Fibroblast of the conjunctiva (primary cell): ENCODE data around the gene GAREM1.
"Not testable (repeated sequence)": the region's sequence is repeated elsewhere in the genome, so short reads cannot be mapped to it uniquely, and the experiment has no call there.

Experiments
- DNase-seq: peaks from one replicate; pipeline ENCODE4 v3.0.0-alpha.2; 2010; ENCODE audit warnings: low read depth

The GAREM1 gene

DNA sequence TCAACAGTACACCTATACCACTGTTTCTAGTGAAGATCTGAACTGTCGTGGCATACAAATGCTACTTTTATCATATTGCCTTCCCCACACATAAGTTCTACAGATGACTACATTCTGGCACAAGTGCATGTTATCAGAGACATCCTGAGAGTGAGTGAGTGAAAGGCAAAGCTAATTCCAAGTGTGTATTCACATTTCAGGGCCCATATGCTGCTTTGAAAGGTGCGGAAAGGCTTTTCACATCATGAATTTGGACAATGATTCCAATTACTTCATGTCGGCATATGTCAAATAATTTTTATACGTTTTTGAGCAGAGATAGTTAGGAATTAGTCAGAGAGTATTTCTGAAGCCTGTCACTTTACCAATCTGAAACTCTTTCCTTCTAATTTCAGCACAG, 101.7 kb downstream of the GAREM1 start:
- no peak for DNase-seq

DNA sequence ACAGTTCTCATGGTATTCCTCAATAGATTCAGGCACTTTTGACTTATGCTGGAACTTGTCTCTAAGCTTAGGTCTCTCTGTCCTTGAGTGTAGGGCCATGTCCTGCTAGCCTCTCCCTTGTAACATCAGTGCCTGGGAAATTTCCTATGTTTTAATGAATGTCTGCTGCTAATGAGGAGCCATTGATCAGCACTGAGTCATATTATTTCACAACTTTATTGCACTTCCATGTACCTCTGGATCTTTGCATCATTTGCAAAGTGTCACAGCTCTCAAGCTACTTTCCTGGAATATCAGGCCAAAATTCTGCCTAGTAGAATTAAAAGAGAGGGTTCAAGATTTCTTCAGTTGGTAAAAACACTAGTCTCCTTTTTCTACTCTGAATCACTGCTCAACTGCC, 102.5 kb downstream of the GAREM1 start:
- DNase-seq, result no peak

DNA sequence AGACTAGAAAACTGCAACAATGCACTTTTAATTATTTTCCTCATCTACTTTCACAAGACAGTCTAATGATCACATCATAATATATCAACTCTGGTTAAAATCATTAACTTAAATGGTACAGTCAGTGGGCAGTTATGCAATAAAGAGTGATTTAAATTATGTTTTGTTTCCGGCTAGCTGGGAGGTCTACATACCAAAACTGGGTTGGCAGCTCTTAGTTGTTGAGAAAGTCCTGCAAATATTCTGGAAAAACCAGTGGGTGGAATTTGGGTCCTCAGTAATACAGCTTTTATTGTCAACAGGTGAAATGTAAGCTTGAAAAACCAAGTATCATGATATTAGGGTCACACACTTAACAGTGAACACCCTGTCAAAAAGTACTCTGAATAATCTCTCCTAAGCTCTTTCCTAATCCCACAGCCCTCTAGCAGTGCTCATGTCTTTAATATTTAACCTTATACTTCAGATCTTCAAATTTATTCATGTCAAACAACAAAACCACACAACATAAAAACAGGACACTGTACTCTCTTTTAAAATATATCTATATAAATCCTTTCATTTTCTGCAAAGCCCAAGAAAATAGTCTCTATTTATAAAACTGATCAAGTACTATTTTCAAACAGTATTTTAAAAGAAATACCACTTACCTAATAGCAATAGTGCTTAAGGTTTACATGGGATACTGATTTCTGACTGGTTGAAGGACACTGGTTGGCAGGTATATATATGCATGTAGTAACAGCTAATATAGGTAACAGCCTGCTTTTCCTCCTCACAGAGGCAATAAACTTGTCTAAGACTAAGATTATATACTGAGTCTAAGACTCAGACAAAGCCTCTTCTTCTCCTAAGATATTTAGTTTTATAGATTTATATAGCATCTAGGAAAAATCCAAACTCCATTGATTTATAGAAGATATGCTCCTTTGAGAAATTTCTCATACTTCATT, 103.8 kb downstream of the GAREM1 start:
- no peak for DNase-seq

DNA sequence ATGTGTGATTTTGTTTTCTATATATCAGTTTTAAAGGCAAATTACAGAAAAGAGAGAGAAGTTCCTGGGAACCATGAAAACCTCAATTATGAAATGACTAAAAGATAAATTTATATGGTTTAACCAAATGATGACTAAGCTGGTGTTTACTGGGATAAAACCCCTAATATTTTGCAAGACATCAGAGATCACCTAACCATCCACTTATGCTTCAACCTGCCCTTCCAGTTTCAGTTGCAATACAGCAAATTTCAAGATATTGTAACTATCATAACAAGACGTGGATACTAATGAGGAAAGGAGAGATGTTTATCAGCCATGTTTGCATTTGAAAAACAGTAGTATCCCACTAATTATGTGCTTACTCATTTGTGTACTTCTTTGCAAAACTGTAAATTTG, 108.2 kb downstream of the GAREM1 start:
- no peak for DNase-seq

DNA sequence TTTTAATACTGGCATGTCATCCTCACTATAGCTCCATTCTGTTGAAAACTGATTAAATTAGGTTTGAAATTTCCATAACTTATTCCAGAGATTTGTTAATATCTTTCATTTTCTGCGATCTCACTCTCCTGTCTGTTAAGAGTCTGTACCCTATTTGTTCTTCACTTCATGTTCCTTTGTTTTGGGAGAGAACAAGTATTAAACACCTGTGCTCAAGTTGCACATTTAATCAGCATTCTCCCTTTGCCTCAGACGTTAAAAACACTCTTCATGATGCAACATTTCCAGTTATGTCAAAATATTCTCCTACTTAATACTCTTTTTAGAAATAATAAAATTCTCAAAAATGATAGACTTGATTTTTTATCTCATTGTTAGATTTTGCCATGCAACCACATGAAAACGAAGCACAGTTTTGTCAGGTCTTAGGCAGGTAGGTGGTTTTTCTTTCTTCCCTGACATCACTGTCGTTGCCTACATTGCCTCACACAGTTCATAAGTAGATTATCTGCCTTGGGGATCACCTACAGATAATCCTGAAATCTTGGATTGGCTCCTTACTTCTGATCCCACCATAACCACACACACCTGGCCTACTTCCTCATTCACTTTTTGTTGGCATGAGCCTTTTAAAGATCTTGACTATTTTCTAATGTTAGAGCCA, 109.9 kb downstream of the GAREM1 start:
- no peak for DNase-seq

DNA sequence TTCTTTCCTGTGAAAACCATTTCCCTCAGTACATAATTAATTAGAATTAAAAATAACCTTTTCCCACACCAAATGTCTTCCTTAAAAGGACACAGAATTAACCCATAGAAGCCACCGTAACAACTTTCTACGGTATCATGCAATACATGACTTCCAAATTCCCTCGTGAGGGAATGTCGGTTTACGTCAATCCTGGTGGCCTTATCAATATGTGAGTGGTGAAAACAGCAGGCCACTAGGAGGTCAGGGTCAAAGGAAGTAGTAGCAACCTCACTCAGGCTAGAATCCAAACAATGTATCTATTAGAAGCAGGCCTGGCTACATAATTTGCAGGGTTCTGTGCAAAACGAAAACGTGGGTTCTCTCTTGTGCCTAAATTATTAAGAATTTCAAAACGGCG, 112.2 kb downstream of the GAREM1 start:
- DNase-seq, result no peak

DNA sequence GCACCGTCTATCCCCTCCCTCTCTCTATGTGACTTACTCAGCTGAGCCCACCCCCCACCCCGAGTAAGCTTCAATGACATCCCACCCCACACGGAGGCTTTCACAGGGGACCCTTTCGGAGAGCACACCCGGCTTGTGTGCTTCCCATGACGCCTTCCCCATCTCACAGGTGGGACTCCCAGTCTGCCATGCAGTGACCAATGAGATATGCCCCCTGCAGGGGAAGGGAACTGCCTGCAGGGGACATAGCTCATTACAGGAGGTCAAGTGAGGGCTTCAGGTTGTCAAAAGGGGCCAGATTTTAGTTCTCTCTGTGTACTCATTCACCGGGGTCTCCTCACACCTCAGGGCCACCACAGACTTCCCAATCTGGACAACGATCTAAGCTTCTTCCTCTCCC, 112.6 kb downstream of the GAREM1 start:
- no peak for DNase-seq

DNA sequence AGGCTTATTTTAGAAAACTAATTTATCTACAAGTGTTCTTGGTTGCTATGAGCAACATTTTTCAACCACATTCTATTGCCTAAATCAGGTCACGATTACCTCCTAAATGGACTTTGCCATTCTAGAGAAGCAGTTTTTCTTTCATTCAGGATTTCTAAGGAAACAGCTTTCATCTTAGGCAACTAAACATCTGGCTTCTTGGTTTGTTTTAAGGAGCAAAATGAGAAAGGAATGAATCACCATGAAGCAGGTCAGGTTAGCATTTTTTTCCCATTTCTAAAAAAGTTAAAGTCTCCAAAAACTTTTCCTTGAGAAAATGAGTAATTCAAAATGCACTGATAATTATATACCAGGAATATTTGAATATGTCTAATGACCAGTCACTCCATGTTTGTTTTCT, 114.8 kb downstream of the GAREM1 start:
- no peak for DNase-seq

DNA sequence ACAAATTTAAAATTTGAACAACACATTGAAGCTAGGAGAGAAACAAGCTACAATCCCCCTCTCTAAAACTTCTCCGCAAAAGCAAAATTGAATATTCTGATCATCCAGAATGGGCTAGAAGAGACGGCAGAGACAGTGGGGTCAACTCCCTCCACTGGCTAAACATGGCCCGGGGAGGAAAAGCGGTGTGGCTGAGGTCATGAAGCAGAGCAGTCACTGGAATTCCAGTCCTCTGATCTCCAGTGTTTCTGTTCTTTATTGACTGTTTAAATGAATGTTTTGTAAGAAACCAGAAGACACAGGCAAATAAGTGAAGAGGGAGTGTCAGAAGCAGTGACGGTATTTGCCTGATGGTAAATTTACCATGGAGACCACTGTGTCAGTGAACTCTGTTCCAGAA, 116.2 kb downstream of the GAREM1 start:
- no peak for DNase-seq

DNA sequence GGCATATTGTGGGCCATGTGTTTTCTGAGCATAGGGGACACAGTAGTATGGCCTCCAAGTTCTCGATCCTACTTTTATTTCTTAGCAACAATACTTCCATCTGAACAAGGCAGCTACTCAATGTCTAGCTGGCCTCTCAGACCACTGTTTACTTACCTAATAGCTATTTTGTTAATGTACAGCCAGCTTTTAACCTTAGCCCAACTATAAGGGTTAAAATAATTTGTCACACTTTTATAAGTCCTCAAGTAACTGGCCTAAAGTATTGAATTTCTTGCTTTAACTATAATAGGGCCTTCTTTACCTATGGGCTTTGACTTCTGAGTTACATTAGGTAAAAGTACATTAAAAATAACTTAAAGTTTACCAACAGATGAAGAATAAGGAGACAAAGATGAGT, 117.4 kb downstream of the GAREM1 start:
- no peak for DNase-seq

DNA sequence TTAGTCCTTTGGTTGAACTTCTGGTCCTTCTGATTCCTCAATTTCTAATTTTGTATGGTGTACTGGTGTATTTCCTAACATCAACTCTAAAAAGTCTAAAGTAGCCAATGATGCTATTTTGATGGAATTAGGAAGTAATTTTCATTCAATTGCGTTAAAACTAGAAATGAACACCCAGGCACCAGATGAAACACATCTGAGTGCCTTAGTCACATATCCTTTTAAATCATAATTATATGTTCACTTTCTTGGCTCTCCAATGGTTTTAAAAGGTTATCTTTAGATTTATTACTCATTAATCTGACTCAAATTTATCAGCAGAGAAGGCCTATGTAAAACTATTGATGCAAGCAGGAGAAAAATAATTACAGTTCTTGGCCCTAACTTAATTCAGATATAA, 119.7 kb downstream of the GAREM1 start:
- no peak for DNase-seq

DNA sequence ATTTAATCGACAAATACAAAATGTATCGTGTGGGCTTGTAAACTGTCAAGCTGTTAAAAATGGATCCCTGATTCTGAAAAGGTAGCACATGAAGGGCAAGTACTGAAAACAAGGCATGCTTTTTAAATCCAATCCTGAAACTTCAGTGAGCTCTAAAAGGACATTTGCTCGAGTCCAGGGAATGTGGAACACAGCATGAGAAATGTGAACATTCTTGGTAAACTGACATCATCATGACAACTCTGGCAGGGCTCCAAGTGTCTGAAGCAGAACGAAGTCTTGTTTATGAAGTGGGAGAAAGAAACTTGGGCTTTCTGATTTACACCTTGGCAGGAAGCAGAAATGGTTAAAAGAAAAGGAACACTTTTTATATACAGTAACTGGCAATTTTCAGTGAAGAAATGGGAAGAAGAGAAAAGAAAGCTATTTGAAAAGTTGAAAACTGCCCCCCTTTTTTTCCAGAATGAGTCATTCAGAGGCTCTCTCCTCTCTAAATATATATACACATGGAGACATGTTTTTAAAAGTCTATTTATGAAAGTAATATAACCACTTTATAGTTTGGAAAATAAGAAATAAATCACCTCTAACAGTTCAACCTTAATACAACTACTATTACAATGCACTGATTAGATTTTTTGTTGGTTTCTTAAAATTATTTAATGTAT, 120.8 kb downstream of the GAREM1 start:
- DNase-seq, result peak; percentile 91

DNA sequence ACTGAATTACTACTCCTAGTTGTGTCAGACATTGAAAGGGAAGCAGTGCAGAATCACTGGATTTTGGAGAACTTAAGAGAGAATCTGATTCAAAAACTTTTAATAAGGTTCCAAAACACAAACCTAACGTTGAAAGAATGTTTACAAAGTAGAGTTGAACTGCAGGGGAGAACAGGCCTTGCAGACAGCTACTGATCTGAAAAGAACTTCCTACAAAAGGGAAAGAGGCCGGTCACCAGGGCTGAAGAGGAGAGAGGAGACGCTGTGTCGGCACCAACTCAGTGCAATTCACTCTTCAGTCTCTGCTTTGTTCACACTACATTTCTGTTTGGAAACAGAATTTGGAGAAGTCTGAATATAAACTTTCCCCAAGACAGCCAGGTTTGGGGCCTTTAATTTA, 124.0 kb downstream of the GAREM1 start:
- DNase-seq, result no peak

DNA sequence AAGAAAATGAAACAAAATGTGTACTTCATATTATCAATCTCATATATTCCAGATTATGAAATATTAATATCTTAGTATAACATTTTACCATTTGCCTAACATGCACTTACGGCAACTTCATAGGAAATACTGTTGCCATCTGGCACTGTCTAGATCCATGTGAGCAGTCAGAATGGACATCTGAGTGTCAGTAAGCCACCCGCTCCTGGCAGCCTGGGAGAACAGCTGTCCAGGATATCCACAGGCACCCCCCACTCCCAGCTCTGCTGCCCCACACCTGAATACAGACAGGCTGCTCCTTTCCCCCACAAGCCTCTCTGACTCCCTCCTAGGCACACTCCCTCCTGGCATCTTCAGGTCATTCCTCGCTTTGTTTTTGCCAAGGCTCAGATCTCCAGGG, 127.0 kb downstream of the GAREM1 start:
- no peak for DNase-seq

DNA sequence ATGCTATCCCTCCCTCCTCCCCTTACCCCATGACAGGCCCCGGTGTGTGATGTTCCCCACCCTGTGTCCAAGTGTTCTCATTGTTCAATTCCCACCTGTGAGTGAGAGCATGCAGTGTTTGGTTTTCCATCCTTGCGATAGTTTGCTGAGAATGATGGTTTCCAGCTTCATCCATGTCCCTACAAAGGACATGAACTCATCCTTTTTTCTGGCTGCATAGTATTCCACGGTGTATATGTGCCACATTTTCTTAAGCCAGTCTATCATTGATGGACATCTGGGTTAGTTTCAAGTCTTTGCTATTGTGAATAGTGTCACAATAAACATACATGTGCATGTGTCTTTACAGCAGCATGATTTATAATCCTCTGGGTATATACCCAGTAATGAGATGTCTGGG, 129.6 kb downstream of the GAREM1 start:
- not testable (repeated sequence) for DNase-seq

DNA sequence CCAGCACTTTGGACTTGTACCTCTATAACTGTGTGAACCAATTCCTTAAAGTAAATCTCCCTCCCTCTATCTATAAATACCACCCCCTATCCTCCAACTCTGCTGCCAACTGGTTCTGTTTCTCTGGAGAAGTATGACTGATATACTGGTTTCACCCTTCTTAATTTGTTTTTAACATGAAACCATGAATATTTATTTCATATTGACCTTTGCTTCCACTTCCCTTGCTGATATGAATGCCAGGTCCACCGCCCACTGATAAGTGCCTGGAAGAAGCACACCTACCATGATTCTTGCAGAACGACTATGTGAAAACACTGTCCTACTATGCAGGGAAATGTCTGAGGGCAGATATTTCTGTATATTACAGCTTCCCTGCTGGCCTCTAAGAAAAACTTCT, 131.6 kb downstream of the GAREM1 start:
- DNase-seq, result no peak

DNA sequence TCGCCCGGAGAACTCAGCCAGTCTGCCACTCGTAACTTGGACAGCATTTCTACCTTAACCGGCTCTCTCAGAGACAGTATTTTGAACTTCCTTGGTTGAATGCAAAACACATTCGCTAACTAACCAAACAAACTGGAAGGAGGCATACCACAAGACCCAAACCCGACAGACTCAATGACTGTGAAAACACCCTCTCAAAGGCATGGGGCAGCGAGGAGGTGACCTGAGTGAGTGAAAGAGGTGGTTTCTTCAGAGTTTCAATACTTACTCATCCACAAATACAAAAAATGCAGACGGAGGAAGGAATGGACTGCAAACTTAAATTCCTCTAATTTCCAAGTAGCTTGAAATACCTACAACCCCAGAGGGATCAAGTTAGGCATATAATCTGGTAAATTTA, 132.9 kb downstream of the GAREM1 start:
- no peak for DNase-seq

DNA sequence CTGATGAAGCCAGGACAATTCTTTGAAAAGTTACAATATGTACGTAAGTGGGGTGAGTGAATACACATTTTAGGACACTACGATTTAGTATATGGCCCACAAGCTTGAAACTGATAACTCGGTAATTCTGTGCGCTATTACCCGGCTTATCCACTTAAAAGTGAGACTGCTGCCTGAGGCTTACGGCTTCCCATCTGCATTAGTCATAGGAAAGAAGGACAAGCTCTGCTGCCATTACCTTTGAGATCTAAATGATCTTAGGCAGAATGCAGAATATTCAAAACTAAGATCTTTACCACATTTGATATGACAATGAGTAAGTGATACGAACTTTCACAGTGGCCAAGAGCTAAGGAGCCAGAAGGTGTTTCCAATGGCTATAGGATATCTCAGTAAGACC, 133.3 kb downstream of the GAREM1 start:
- no peak for DNase-seq

DNA sequence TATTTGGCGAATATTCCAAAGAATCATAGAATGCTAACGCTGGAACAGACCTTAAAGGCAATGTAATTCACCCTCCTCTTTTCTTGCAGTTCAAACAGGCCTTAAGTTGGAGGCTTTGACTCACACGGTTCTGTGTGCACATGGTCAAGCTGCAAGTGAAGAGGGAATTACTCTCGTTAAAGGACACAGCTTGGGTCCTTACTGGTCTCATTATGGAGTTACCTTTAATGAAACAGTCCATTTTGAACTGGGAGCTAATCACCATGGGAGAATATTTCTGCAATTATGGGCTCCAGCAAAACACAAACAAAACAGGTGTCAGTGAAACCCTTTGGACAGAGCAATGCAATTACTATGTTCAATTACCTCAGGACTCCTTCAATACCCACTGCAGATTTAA, 135.5 kb downstream of the GAREM1 start:
- DNase-seq, result no peak

DNA sequence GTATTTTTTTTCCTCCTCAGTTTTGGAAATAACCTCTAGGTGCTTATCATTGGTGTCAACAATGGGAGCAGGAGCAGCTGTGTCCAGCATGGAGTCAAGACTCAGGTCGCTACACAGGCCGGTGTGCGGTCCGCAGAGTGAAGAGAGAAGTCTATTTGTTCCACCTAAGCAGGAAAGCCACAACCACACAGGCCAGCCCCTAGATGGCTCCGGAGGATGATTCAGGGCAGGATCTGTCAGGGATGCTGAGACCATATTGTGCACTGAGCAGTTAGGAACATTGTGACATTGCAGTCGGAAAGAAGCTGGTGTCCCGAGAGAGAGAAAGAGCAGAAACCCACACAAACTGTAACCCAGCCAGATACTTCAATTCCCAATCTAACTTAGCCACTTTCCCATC, 136.9 kb downstream of the GAREM1 start:
- no peak for DNase-seq

DNA sequence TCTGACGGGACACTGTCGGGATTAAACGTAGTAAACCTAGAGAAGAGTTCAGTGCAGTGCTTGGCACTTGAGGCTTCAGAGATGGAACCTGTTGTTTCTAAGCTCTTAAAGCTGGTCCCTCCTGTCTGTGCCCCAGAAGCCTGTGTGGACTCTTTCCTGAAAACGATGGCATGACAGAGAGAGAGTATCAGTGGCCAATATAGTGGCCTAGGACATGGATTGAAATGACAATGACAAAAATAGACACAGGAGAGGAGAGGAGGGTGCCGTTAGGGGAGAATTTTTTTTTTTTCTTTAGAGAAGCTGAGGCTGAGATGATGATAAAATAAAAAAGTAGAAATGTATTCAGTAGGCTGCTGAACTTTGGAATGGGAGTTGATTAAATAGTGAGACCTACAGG, 138.0 kb downstream of the GAREM1 start:
- no peak for DNase-seq

DNA sequence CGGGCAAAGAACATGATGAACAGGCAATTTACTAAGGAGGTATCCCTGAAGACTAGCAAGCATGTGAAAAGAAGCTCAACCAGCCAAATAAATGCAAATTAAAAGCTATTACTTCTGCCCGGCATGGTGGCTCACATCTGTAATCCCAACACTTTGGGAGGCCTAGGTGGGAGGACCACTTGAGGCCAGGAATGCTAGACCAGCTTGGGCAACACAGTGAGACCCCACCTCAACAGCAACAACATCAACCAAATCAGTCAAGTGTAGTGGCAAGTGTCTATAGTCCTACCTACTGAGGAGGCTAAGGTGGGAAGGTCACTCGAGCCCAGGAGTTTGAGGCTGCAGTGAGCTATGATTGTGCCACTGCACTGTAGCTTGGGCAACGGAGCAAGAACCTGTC, 141.7 kb downstream of the GAREM1 start:
- DNase-seq, result no peak

DNA sequence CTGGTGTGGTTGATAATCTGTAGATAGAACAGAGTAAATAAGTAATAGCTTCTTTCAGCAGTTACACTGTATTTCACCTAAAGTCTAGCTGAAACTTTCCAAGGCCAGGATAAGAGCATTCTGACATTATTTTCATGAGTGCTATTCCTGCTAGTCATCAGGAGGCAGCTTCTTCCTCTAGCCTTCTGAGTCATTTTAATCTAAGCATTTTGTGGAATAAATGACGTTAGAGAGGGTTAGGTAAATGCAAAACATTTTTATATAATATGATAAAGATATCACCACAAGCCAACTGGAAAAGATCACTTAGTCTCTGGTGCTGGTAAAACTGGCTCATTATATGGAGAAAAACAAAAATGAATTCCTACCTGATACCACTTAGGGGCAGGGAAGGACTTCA, 142.3 kb downstream of the GAREM1 start:
- DNase-seq, result no peak
